GM12892 (cell line): Measurements from ENCODE around the gene XYLT1.
A peak's percentile ranks its signal among the peaks of the same experiment; 100 is the strongest.

Source experiments
- DNase-seq: peaks from one replicate; pipeline ENCODE4 v3.0.0; 2011; ENCODE audit not compliant: insufficient read length
- FAIRE-seq: peaks from 2 replicates; lab custom pipeline; 2011; peaks lifted over from hg19 to GRCh38; lab: Jason Lieb, UNC
- POLR2A ChIP-seq: IDR thresholded peaks from 2 replicates; pipeline ENCODE4 v1.6.1; 2011; ENCODE audit warnings: low read depth, low read length, control low read depth
- POLR2AphosphoS5 ChIP-seq: IDR thresholded peaks from 2 replicates; pipeline ENCODE4 v1.6.1; 2011; ENCODE audit warnings: low read depth, low read length, control low read depth
- TAF1 ChIP-seq: IDR thresholded peaks from 2 replicates; pipeline ENCODE4 v1.6.1; 2011; ENCODE audit warnings: low read depth, mild to moderate bottlenecking, control low read depth, low read length, borderline replicate concordance

The XYLT1 gene

GRCh38 chr16:17272716-17273115 is 198.0 kb downstream of the XYLT1 start:
- no peak for DNase-seq
- TF ChIP-seq POLR2AphosphoS5, result no peak
- no peak for FAIRE-seq

- no peak for FAIRE-seq
- DNase-seq, result no peak
- TF ChIP-seq TAF1 (no peak), POLR2AphosphoS5 (no peak), POLR2A (no peak)
Observed at GRCh38 chr16:17271687-17272086, 199.1 kb downstream of the XYLT1 start.

GRCh38 chr16:17270683-17271109 is 200.1 kb downstream of the XYLT1 start:
- FAIRE-seq (no peak), DNase-seq (no peak)
- TF ChIP-seq POLR2A (no peak), TAF1 (no peak), POLR2AphosphoS5 (no peak)

DNA sequence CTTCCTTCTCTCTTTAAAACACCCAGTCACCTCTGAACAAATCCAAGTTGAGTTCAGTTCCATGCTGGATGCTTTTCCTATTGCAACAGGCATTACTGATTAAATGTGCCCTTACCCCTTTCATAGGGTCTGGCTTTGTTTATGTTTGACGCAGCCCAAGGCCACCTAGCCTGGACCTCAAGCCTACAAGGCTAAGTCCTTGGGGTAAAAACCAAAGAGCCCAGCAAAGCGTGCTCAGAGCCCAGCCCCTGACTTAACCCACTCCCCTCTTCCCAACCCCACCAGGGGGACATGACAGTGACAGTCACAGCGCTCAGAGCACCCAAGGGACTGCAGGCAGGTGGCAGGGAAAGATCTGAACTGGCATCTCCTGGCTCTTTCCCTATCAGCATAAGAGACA is 200.6 kb downstream of the XYLT1 start:
- DNase-seq (no peak), FAIRE-seq (no peak)
- no peak for TF ChIP-seq POLR2A
- TF ChIP-seq POLR2AphosphoS5, result no peak
- no peak for TF ChIP-seq TAF1

DNA sequence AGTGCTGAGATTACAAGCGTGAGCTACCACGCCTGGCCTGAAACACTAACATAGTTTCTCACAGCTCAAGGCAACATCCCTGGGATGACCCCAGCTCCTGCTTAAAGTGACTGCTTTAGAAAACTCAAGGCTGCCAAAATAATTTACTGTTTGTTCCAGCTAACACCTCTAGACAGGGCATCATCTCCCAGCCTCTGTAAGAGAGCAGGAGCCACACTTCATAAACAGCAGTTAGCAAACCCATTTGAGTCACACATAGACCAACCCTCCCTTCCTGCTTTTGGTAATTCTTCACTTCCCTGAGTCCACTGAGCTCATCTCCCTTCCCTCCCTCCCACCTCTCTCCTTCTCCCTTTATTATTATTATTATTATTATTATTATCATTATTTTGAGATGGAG is 201.3 kb downstream of the XYLT1 start:
- TF ChIP-seq POLR2A (no peak), TAF1 (no peak), POLR2AphosphoS5 (no peak)
- FAIRE-seq (no peak), DNase-seq (no peak)

DNA sequence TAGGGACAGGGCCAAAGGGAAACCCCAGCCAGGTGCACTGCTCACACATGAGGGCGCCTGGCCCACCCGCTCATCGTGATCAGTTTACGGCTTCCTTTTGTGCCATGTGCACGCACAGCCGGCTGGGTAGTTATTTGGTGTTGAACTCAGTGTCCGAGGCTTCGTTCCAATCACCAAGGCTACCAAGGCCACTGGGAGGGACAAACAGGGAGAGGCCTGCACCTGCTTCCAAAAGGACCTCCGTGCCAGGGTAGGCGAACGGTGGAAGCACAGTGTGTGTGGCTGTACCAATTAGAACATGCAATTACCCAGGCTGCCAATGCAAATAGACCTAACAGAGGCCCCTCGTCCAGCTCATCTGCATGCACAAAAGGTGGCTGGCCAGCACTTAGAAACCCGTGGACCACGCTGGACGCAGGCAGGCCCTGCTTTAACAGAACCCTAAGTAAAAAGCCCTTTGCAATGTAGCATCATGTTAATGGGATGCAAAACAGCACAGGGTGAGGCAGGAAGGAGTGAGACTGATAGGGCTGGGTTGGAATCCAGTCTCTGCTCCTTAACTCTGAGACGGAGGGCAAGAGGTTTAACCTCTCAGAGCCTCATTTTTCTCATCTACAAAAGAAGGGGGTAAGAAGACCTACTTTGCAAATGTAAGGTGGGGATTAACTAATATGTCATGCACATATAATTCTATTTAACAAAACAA is 204.0 kb downstream of the XYLT1 start:
- TF ChIP-seq POLR2AphosphoS5, result no peak
- no peak for TF ChIP-seq POLR2A
- no peak for TF ChIP-seq TAF1
- FAIRE-seq, result no peak
- DNase-seq, result no peak

DNA sequence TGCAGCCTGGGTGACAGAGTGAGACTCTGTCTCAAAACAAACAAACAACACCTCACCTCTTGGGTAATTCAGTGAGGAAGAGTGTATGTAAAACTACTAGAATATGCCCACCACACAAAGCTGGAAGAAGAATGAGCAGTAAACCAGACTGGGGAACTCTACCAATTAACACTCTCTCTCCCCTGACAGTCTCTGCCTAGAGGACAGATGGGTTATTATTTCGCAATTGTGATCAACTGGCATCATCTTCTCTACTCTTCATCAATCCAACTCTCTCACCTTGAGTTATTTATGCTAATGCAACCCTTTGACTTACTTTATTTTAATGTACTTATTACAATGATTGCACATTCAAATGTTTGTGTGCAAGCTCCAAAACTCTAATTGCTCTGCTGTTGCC is 205.6 kb downstream of the XYLT1 start:
- FAIRE-seq (no peak), DNase-seq (no peak)
- TF ChIP-seq POLR2A (no peak), TAF1 (no peak), POLR2AphosphoS5 (no peak)

DNA sequence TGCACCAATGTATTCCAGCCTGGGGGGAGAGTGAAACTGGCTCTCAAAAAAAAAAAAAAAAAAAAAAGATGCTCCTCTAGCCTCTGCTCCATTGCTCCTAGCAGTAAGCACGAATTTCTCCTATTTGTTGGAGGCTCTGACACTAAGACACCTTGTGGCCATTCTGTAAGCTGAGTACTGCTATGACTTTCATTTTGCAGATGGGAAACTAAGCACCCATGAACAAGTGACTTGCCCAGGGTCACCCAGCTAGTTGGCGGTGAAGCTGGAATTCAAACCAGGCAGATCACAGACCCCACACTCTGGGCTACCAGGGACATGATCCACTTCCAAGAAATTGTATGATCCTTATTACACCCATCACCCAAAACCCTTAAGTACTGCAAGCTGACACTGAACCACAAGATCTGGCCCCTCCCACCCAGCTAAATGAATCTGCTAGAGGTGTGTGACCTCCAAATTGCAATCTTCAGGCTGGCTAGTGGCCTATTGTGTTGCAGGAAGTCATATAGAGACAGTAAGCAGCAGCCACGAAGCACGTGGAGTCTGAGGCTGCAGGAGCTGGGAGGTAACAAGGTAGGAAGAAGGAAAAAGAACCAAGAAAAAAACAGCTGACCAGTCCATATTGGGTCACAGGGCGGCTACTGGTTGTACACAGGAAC is 209.4 kb downstream of the XYLT1 start:
- no peak for TF ChIP-seq POLR2AphosphoS5
- no peak for TF ChIP-seq POLR2A
- TF ChIP-seq TAF1, result no peak
- peak; percentile 38 for FAIRE-seq
- no peak for DNase-seq

DNA sequence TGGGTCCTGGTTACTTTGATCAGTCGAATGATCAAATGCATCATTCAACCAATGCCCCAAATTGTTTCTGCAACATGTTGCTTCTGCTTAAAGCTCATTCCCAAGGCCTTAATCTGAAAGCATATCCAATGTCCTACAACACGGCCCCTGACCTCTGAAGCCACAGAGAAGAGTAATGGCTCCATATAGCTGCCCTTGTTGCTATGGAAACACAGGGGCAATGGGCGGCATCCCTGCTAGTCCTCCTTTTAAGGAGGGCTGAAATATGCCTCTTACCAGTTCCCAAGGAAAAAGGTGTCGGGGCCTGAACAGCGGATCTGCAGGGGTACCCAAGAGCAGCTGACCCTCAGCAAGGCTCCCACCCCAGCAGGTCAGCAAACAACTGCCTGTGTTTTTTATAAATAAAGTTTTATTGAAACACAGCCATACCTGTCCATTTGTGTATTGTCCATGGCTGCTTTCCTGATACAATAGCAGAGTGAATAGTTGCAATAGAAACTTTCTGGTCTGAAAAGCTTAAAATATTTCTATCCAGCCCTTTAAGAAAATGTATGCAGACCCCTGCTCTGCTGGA is 210.4 kb downstream of the XYLT1 start:
- TF ChIP-seq POLR2A (no peak), POLR2AphosphoS5 (no peak), TAF1 (no peak)
- FAIRE-seq (no peak), DNase-seq (no peak)

- no peak for DNase-seq
- FAIRE-seq, result no peak
- TF ChIP-seq POLR2A, result no peak
- no peak for TF ChIP-seq TAF1
Observed at GRCh38 chr16:17259751-17260270, 210.9 kb downstream of the XYLT1 start.

- DNase-seq, result peak; percentile 50
- peak; percentile 81 for FAIRE-seq
- TF ChIP-seq TAF1 (no peak), POLR2A (no peak), POLR2AphosphoS5 (no peak)
Observed at GRCh38 chr16:17258848-17259713, 211.7 kb downstream of the XYLT1 start.

GRCh38 chr16:17258077-17258599 is 212.6 kb downstream of the XYLT1 start:
- TF ChIP-seq TAF1 (no peak), POLR2AphosphoS5 (no peak)
- no peak for FAIRE-seq
- DNase-seq, result no peak
